A549 (cell line): ENCODE results near the gene C2CD3. TPM values are rescaled to one million over a fixed set of nuclear protein-coding genes. Genes with fewer than 3 reads are reported as not detected.

Experiments
- ATAC-seq, 2 experiments: fragments of 200-7000 bp in 1 of 2; fragments of >200 bp in 1 of 2; cut with Nextera tagmentation in 1 of 2; cut with Tn5 transposase in 1 of 2; 3 replicates each; pipeline versions ENCODE4 v1.8.0 to v1.9.1; 2018 to 2020; ENCODE audit warnings: mild to moderate bottlenecking in 1 of 2, moderate library complexity in 1 of 2
- CTCF ChIA-PET: fragments of 300-600 bp; sonication (Branson Sonifier 250); formaldehyde crosslinking; extraction: SDS; loops from one replicate; lab custom pipeline; 2021; ENCODE audit warnings: antibody characterized with exemption, inconsistent platforms; lab: Yijun Ruan, JAX
- POLR2A ChIA-PET: fragments of 350-600 bp; formaldehyde crosslinking; extraction: SDS; loops from one replicate; lab custom pipeline; 2021; ENCODE audit warnings: antibody characterized with exemption, inconsistent platforms; lab: Yijun Ruan, JAX
- DNase-seq, 2 experiments: peaks; one replicate each; pipeline versions ENCODE4 v3.0.0 to v3.0.0-alpha.2; 2011 to 2016; ENCODE audit warnings: low read depth in 1 of 2, low spot score in 1 of 2
- FAIRE-seq: peaks from 2 replicates; lab custom pipeline; 2011; peaks lifted over from hg19 to GRCh38; lab: Jason Lieb, UNC
- H3K27ac ChIP-seq, 2 experiments: fragments of >200 bp; sonication (Bioruptor Twin); formaldehyde crosslinking; 3 replicates each; pipeline ENCODE4 v1.5.1; 2016 to 2017
- H3K4me1 ChIP-seq: fragments of >200 bp; sonication (Bioruptor Twin); formaldehyde crosslinking; 3 replicates; pipeline ENCODE4 v1.6.1; 2016
- H3K4me2 ChIP-seq: fragments of >200 bp; sonication (Bioruptor Twin); formaldehyde crosslinking; 3 replicates; pipeline ENCODE4 v1.6.1; 2016
- H3K4me3 ChIP-seq: fragments of >200 bp; sonication (Bioruptor Twin); formaldehyde crosslinking; 3 replicates; pipeline ENCODE4 v1.5.1; 2016
- H3K9me3 ChIP-seq: fragments of >200 bp; sonication (Bioruptor Twin); formaldehyde crosslinking; 3 replicates; pipeline ENCODE4 v1.6.1; 2016
- ATOH8 ChIP-seq: fragments of 250-450 bp; sonication (Bioruptor Pico); IDR thresholded peaks from 2 replicates; pipeline ENCODE4 v1.5.0; 2020; ENCODE audit warnings: low read depth, mild to moderate bottlenecking, moderate library complexity
- BCL3 ChIP-seq: fragments of >200 bp; sonication (Bioruptor Twin); formaldehyde crosslinking; IDR thresholded peaks from 3 replicates; pipeline ENCODE4 v1.6.1; 2016
- BHLHE40 ChIP-seq: IDR thresholded peaks from 2 replicates; pipeline ENCODE4 v1.6.1; 2012; ENCODE audit warnings: low read depth, low read length, inconsistent platforms
- CBX2 ChIP-seq: fragments of 200-600 bp; sonication (generic); IDR thresholded peaks from 2 replicates; pipeline ENCODE4 v1.6.1; 2016; ENCODE audit warnings: low read depth, mild to moderate bottlenecking, borderline replicate concordance
- CEBPB ChIP-seq, 2 experiments: fragments of >200 bp in 1 of 2; sonication (Bioruptor Twin) in 1 of 2; formaldehyde crosslinking in 1 of 2; IDR thresholded peaks; 2 replicates each; pipeline ENCODE4 v1.6.1; 2012 to 2016
- CTCF ChIP-seq: fragments of >200 bp; sonication (Bioruptor Twin); formaldehyde crosslinking; IDR thresholded peaks from 3 replicates; pipeline ENCODE4 v1.5.1; 2016
- EHMT2 ChIP-seq: fragments of 200-600 bp; sonication (generic); IDR thresholded peaks from 2 replicates; pipeline ENCODE4 v1.6.1; 2016; ENCODE audit warnings: antibody characterized with exemption, low read depth, mild to moderate bottlenecking, moderate library complexity
- ELK1 ChIP-seq: fragments of 150-350 bp; IDR thresholded peaks from 2 replicates; pipeline ENCODE4 v1.6.1; 2014; ENCODE audit warnings: low read depth, mild to moderate bottlenecking, low read length
- ESRRA ChIP-seq: fragments of 150-350 bp; IDR thresholded peaks from 2 replicates; pipeline ENCODE4 v1.6.1; 2014; ENCODE audit warnings: mild to moderate bottlenecking, low read length, borderline replicate concordance
- FOSB ChIP-seq: fragments of 250-450 bp; sonication (Bioruptor Pico); IDR thresholded peaks from 2 replicates; pipeline ENCODE4 v1.5.0; 2020; ENCODE audit warnings: mild to moderate bottlenecking, moderate library complexity
- FOSL2 ChIP-seq, 2 experiments: fragments of 450-650 bp in 1 of 2; fragments of >200 bp in 1 of 2; sonication (Bioruptor Twin) in 1 of 2; formaldehyde crosslinking; IDR thresholded peaks; 2 replicates each; pipeline versions ENCODE4 v1.5.0 to v1.6.1; 2016 to 2020; ENCODE audit warnings: mild to moderate bottlenecking in 1 of 2, moderate library complexity in 1 of 2
- FOXS1 ChIP-seq: fragments of 250-450 bp; sonication (Bioruptor Pico); IDR thresholded peaks from 2 replicates; pipeline ENCODE4 v1.5.0; 2020; ENCODE audit warnings: mild to moderate bottlenecking, moderate library complexity
- HEYL ChIP-seq: fragments of 250-450 bp; sonication (Bioruptor Pico); IDR thresholded peaks from 2 replicates; pipeline ENCODE4 v1.8.0; 2021; ENCODE audit warnings: mild to moderate bottlenecking, moderate library complexity
- HOXB5 ChIP-seq: fragments of 250-450 bp; sonication (Bioruptor Pico); IDR thresholded peaks from 2 replicates; pipeline ENCODE4 v1.5.0; 2020; ENCODE audit warnings: mild to moderate bottlenecking, moderate library complexity
- JUN ChIP-seq, 2 experiments: fragments of >200 bp; sonication (Bioruptor Twin); formaldehyde crosslinking; IDR thresholded peaks; 2 replicates in 1 of 2; 3 replicates in 1 of 2; pipeline ENCODE4 v1.6.1; 2016 to 2017
- KDM1A ChIP-seq: fragments of 200-600 bp; sonication (generic); IDR thresholded peaks from 2 replicates; pipeline ENCODE4 v1.6.1; 2016; ENCODE audit warnings: low read depth, mild to moderate bottlenecking
- NFE2L2 ChIP-seq: fragments of 150-350 bp; conservative IDR thresholded peaks from 2 replicates; pipeline ENCODE4 v1.6.1; 2014; ENCODE audit warnings: low read length
- PHF8 ChIP-seq: fragments of 200-600 bp; sonication (generic); IDR thresholded peaks from 2 replicates; pipeline ENCODE4 v1.6.1; 2016; ENCODE audit warnings: low read depth, mild to moderate bottlenecking, antibody characterized with exemption, moderate library complexity, borderline replicate concordance
- POLR2A ChIP-seq: IDR thresholded peaks from 2 replicates; pipeline ENCODE4 v1.6.1; 2012; ENCODE audit warnings: mild to moderate bottlenecking, low read length
- POLR2AphosphoS2 ChIP-seq: conservative IDR thresholded peaks from 2 replicates; pipeline ENCODE4 v1.6.1; 2012; ENCODE audit warnings: low read length, improper control_type of control experiment, inconsistent platforms
- RAD21 ChIP-seq, 2 experiments: fragments of >200 bp in 1 of 2; sonication (Bioruptor Twin) in 1 of 2; formaldehyde crosslinking in 1 of 2; IDR thresholded peaks in 1 of 2; conservative IDR thresholded peaks in 1 of 2; 2 replicates in 1 of 2; 3 replicates in 1 of 2; pipeline ENCODE4 v1.6.1; 2012 to 2018; ENCODE audit warnings: inconsistent platforms in 1 of 2
- REST ChIP-seq: fragments of 200-600 bp; sonication (generic); IDR thresholded peaks from 2 replicates; pipeline ENCODE4 v1.6.1; 2016; ENCODE audit warnings: antibody characterized with exemption, mild to moderate bottlenecking, moderate library complexity
- SMC3 ChIP-seq: fragments of >200 bp; sonication (Bioruptor Twin); formaldehyde crosslinking; IDR thresholded peaks from 3 replicates; pipeline ENCODE4 v1.6.1; 2018; ENCODE audit warnings: inconsistent platforms
- SREBF2 ChIP-seq: fragments of 450-650 bp; IDR thresholded peaks from 2 replicates; pipeline ENCODE4 v1.6.1; 2014; ENCODE audit warnings: mild to moderate bottlenecking, moderate library complexity
- TP53 ChIP-seq: fragments of 250-450 bp; sonication (Bioruptor Pico); IDR thresholded peaks from 2 replicates; pipeline ENCODE4 v1.5.0; 2021; ENCODE audit warnings: mild to moderate bottlenecking, moderate library complexity
- USF2 ChIP-seq: fragments of 450-650 bp; IDR thresholded peaks from 2 replicates; pipeline ENCODE4 v1.6.1; 2014; ENCODE audit warnings: antibody characterized with exemption
- ZC3H11A ChIP-seq: fragments of 450-650 bp; IDR thresholded peaks from 2 replicates; pipeline ENCODE4 v1.6.1; 2014; ENCODE audit warnings: antibody characterized with exemption, mild to moderate bottlenecking
- WGBS: methylation state at CpG from one replicate; pipeline ENCODE4 v1.1.6; 2017; ENCODE audit errors: missing lambda C conversion rate; 5-methylcytosine and 5-hydroxymethylcytosine counted together
- polyA plus RNA-seq, 4 experiments: library from polyadenylated mRNA; depleted of rRNA in 3 of 4; stranded (reverse); fragments of >200 nt; fragmentation: RNase III in 1 of 4; extraction: RNeasy Plus Mini Kit Qiagen cat#74134 plus additional on column Dnase treatment in 1 of 4; gene quantifications; 2 replicates in 3 of 4; 3 replicates in 1 of 4; pipeline ENCODE4 v1.2.3, GENCODE V29; 2011 to 2017

The C2CD3 gene
- polyA plus RNA-seq, 2 of the 4 experiments (the other 2 are of a cell fraction): 15.2 to 19.8 TPM

- 88% methylated on average over 1 of the region's 1 CpG for WGBS
- FAIRE-seq (no peak), DNase-seq (no peak), ATAC-seq (no peak)
- TF ChIP-seq HOXB5 (CRISPR knock-in tag) (no peak), EHMT2 (no peak), FOSL2 (IDR thresholded peaks at IDR 0.05) (no peak), FOSL2 (CRISPR knock-in tag; IDR thresholded peaks at IDR 0.05) (no peak), CEBPB (IDR thresholded peaks at IDR 0.05) (no peak), ELK1 (no peak), ATOH8 (CRISPR knock-in tag) (no peak), USF2 (no peak), SMC3 (no peak), REST (no peak), FOXS1 (CRISPR knock-in tag) (no peak), POLR2AphosphoS2 (no peak), KDM1A (no peak), CBX2 (no peak), BHLHE40 (no peak), JUN (IDR thresholded peaks at IDR 0.05) (no peak), HEYL (CRISPR knock-in tag) (no peak), SREBF2 (no peak), PHF8 (no peak)
- POLR2A ChIA-PET: no interaction called here
- Histone ChIP-seq H3K4me3 (no peak overlapping the region), H3K4me2 (no peak overlapping the region), H3K27ac (no peak overlapping the region), H3K9me3 (no peaks in the 10 kb centered on the region), H3K4me1 (no peaks in the 10 kb centered on the region)
- CTCF ChIA-PET: interaction anchor here (1.4 kb wide), 1 partner anchor 417 kb away, joined by 3 read pairs; no protein-coding TSS in a partner anchor
Measured at GRCh38 chr11:74043450-74043849, 127.4 kb downstream of the C2CD3 start.

- Histone ChIP-seq H3K4me3 (no peak overlapping the region), H3K9me3 (no peaks in the 10 kb centered on the region), H3K4me1 (peaks cover 32% of the 10 kb centered on the region), H3K4me2 (peak overlapping the region; percentile 17; the same call in 1 of the 3 replicates), H3K27ac (no peak overlapping the region)
- peak; percentile 53 to 64; a peak in 4 of 6 replicates for ATAC-seq
- POLR2A ChIA-PET: interaction anchor here (1.0 kb wide), 1 partner anchor 17 kb away, joined by 3 read pairs; no protein-coding TSS in a partner anchor
- 76% methylated on average over 4 of the region's 4 CpGs for WGBS
- DNase-seq: peak in 1 of 2 experiments; percentile 21
- CTCF ChIA-PET: interaction anchor here (0.9 kb wide), 1 partner anchor 55 kb away, joined by 7 read pairs; the partner anchor contains the start of gene UCP2
- FAIRE-seq: no peak
- no peak for TF ChIP-seq RAD21 (conservative IDR thresholded peaks at IDR 0.05 in 1 of 2, IDR thresholded peaks at IDR 0.05 in 1 of 2)
- no peak for TF ChIP-seq FOSB (CRISPR knock-in tag)
- no peak for TF ChIP-seq CTCF
- no peak for TF ChIP-seq BCL3
- no peak for TF ChIP-seq NFE2L2
- no peak for TF ChIP-seq POLR2A
- TF ChIP-seq ESRRA: no peak
- TF ChIP-seq ATOH8 (CRISPR knock-in tag): no peak
- no peak for TF ChIP-seq TP53 (CRISPR knock-in tag)
- TF ChIP-seq EHMT2: no peak
- TF ChIP-seq SMC3: no peak
- no peak for TF ChIP-seq ZC3H11A
- no peak for TF ChIP-seq JUN (IDR thresholded peaks at IDR 0.05)
Measured at GRCh38 chr11:74037309-74037708, 133.5 kb downstream of the C2CD3 start.
